ENCODE measurements around the gene POU2F1.

The POU2F1 gene

DNA sequence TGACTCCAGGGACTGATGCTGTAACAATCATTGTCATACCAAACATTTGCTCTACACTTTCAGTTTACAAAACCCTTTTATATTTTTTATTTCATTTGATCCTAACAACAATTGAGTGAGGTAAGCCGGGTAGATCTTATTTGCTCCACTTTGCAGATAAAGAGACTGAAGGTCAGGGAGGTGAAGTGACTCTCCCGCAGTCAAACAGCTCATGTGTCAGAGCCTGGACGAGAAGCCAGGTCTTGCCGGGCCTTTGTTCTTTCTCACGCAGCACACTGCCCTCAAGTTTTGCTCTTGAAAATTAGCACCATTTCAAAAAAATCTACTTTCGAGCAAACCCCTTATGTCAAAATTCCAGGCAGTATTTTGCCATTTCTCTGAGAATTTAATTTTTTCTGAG lies 232.4 kb downstream of the POU2F1 start:
- H3K4me3 ChIP-seq (ENCODE audit: insufficient read length, low read depth), result no peak overlapping the region
- no peaks in the 10 kb centered on the region for H3K36me3 ChIP-seq (ENCODE audit: insufficient read depth, insufficient read length, low read length)
- peaks cover 8% of the 10 kb centered on the region for H3K4me1 ChIP-seq (ENCODE audit: insufficient read depth, insufficient read length)
- no peak for DNase-seq (ENCODE audit: low read depth, low spot score)
- no peak overlapping the region for H3K9ac ChIP-seq (ENCODE audit: insufficient read length, low read depth)
- peaks cover 33% of the 10 kb centered on the region for H3K27me3 ChIP-seq (ENCODE audit: insufficient read depth, insufficient read length)
- TF ChIP-seq ZNF274 (IDR thresholded peaks at IDR 0.05; ENCODE audit: low read depth, low read length), result no peak
- no peak for TF ChIP-seq SUZ12 (IDR thresholded peaks at IDR 0.05; ENCODE audit: extremely low read depth, insufficient read depth, insufficient read length)
- TF ChIP-seq YY1 (IDR thresholded peaks at IDR 0.05; ENCODE audit: insufficient read depth, insufficient read length), result no peak
- H3K9me3 ChIP-seq (ENCODE audit: insufficient read depth, low read length), result no peaks in the 10 kb centered on the region

DNA sequence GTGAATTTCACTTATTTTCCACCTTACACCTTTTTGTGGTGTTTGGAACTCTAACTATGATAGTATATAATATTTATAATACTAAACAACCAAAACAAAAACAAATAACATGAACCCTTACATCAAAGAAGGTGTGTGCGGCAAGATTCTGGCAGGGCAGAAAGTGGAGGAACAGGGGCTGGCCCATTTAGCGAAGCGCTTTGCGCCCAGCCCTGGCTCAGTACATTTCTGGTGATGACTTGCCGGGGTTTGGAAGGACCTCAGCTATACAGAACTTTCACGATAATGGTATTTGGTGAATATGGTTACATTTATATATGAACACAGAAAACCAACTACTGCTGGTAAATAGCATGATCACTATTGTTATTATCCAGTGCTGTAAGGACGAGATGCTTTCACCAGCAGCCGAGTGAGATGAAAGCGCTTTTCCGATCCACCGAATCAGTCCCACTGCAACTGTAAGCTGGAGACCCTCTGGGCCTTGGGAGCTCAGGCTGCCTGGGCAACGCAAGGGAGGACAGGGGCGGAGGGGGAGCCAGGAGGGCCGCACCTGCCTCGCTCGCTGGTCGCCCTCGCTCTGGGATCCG lies 233.7 kb downstream of the POU2F1 start:
- Histone ChIP-seq H3K9ac (ENCODE audit: insufficient read length, low read depth) (peak overlapping the region; percentile 92), H3K9me3 (ENCODE audit: insufficient read depth, low read length) (no peaks in the 10 kb centered on the region), H3K27me3 (ENCODE audit: insufficient read depth, insufficient read length) (peaks cover 33% of the 10 kb centered on the region), H3K4me3 (ENCODE audit: insufficient read length, low read depth) (peak overlapping the region; percentile 81), H3K4me1 (ENCODE audit: insufficient read depth, insufficient read length) (peaks cover 10% of the 10 kb centered on the region), H3K36me3 (ENCODE audit: insufficient read depth, insufficient read length, low read length) (no peaks in the 10 kb centered on the region)
- DNase-seq (ENCODE audit: low read depth, low spot score), result no peak
- TF ChIP-seq SUZ12 (IDR thresholded peaks at IDR 0.05; ENCODE audit: extremely low read depth, insufficient read depth, insufficient read length) (no peak), YY1 (IDR thresholded peaks at IDR 0.05; ENCODE audit: insufficient read depth, insufficient read length) (no peak), ZNF274 (IDR thresholded peaks at IDR 0.05; ENCODE audit: low read depth, low read length) (no peak)

DNA sequence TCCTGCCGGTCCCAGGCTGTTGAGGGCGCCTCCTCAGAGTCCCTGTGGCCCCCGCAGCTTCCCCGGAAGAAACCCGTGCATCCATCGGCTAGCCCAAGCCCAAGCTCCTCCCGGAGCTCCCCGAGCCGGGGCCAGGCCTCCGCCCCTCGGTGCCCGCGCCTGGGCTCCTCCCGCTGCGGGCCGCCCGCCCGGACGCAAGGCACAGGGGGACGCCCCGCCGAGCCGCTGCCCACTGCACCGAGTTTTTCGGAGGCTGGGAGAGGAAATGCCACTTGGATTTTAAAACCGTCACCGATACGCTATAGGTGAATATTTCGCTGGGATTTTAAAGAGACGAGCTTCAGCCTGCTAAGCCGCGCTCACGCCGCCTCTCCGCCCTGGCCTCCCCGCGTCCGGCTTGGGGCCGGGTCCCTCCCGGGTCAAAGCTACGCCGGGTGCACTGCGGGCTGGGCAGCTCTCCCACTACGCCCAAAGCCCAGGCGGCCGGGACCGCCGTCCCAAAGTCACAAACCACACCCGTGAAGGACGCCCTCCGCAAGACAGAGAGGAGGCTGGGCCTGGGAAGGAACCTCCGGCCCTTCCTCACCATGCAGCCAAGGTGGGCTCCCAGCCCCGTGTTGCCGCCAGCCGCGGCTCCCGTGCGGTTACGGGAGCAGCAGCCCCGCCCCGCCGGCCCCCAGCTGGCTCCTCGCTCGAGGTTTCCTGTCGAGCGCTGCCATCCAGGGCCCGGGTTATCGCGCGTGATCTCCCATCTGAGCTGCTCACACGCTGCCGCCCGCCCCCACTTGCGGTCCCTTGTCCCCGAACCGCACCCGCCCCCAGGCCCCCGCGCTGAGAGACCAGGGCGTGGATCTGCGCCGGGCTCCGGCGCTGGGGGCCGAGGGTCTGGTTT lies 234.5 kb downstream of the POU2F1 start:
- no peaks in the 10 kb centered on the region for H3K36me3 ChIP-seq (ENCODE audit: insufficient read depth, insufficient read length, low read length)
- H3K9ac ChIP-seq (ENCODE audit: insufficient read length, low read depth), result peak overlapping the region; percentile 92
- H3K4me3 ChIP-seq (ENCODE audit: insufficient read length, low read depth), result peak overlapping the region; percentile 81
- peaks cover 33% of the 10 kb centered on the region for H3K27me3 ChIP-seq (ENCODE audit: insufficient read depth, insufficient read length)
- TF ChIP-seq ZNF274 (IDR thresholded peaks at IDR 0.05; ENCODE audit: low read depth, low read length) (no peak), YY1 (IDR thresholded peaks at IDR 0.05; ENCODE audit: insufficient read depth, insufficient read length) (no peak), SUZ12 (IDR thresholded peaks at IDR 0.05; ENCODE audit: extremely low read depth, insufficient read depth, insufficient read length) (no peak)
- H3K4me1 ChIP-seq (ENCODE audit: insufficient read depth, insufficient read length), result peaks cover 10% of the 10 kb centered on the region
- H3K9me3 ChIP-seq (ENCODE audit: insufficient read depth, low read length), result no peaks in the 10 kb centered on the region
- no peak for DNase-seq (ENCODE audit: low read depth, low spot score)

DNA sequence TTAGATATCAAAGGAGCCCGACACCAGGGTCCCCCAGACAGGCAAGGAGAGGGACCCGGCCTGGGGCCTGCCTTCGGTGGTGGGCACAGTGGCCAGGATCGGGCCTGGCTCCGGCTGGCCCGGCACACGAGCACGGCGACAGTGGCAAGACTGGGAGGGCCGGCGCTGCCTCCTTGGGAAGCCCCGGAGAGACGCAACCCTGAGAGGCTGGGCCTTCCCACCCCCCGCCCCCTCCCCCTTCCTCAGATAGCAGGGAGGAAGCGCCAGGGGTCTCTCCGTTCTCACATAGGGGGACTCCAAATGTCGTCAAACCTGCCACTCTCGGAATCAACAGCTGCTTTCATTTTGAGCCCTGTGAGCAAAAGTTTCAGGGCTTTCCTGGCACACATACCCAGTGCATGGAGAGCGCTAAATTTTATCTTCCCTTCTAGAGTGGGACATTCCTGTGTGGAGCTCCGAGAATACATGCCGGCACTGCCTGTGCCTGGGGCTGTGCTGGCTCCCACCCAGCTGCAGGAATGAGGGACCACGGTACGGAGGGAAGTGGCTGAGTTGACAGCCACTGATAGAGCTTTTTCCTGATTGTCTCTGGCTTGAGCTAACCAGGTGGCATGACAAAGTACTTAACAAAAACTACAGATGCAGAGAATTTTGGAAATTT lies 235.2 kb downstream of the POU2F1 start:
- DNase-seq (ENCODE audit: low read depth, low spot score), result no peak

DNA sequence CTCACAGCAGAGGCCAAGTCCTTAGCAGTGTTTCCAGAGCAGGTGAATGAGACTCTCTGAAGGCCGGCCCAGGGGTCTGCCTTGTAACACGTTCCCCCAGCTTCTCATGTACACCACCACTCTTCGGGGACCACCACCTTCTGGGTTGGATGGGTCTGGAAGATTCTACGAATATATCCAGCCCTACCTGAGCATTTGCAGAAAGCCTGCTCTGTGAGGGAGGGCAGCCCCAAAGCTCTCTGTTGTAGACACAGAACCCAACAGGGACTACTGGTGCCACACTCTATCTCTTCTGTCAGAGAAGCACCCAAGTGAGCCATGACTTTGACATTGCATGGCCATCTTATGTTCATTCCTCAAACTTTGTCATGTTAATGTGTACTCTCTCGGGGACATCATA lies 235.8 kb downstream of the POU2F1 start:
- no peak for DNase-seq (ENCODE audit: low read depth, low spot score)
- Histone ChIP-seq H3K9ac (ENCODE audit: insufficient read length, low read depth) (no peak overlapping the region), H3K36me3 (ENCODE audit: insufficient read depth, insufficient read length, low read length) (no peaks in the 10 kb centered on the region), H3K4me3 (ENCODE audit: insufficient read length, low read depth) (no peak overlapping the region), H3K27me3 (ENCODE audit: insufficient read depth, insufficient read length) (peaks cover 33% of the 10 kb centered on the region), H3K9me3 (ENCODE audit: insufficient read depth, low read length) (no peaks in the 10 kb centered on the region), H3K4me1 (ENCODE audit: insufficient read depth, insufficient read length) (peaks cover 15% of the 10 kb centered on the region)
- TF ChIP-seq YY1 (IDR thresholded peaks at IDR 0.05; ENCODE audit: insufficient read depth, insufficient read length) (no peak), SUZ12 (IDR thresholded peaks at IDR 0.05; ENCODE audit: extremely low read depth, insufficient read depth, insufficient read length) (no peak), ZNF274 (IDR thresholded peaks at IDR 0.05; ENCODE audit: low read depth, low read length) (no peak)

More for the DNA sequence above, 235.2 kb downstream of the POU2F1 start:
- Histone ChIP-seq H3K9ac (ENCODE audit: insufficient read length, low read depth) (peak overlapping the region; percentile 92), H3K36me3 (ENCODE audit: insufficient read depth, insufficient read length, low read length) (no peaks in the 10 kb centered on the region), H3K4me1 (ENCODE audit: insufficient read depth, insufficient read length) (peaks cover 13% of the 10 kb centered on the region), H3K27me3 (ENCODE audit: insufficient read depth, insufficient read length) (peaks cover 33% of the 10 kb centered on the region), H3K9me3 (ENCODE audit: insufficient read depth, low read length) (no peaks in the 10 kb centered on the region), H3K4me3 (ENCODE audit: insufficient read length, low read depth) (peak overlapping the region; percentile 81)
- TF ChIP-seq YY1 (IDR thresholded peaks at IDR 0.05; ENCODE audit: insufficient read depth, insufficient read length), result no peak
- no peak for TF ChIP-seq SUZ12 (IDR thresholded peaks at IDR 0.05; ENCODE audit: extremely low read depth, insufficient read depth, insufficient read length)
- TF ChIP-seq ZNF274 (IDR thresholded peaks at IDR 0.05; ENCODE audit: low read depth, low read length), result no peak

DNA sequence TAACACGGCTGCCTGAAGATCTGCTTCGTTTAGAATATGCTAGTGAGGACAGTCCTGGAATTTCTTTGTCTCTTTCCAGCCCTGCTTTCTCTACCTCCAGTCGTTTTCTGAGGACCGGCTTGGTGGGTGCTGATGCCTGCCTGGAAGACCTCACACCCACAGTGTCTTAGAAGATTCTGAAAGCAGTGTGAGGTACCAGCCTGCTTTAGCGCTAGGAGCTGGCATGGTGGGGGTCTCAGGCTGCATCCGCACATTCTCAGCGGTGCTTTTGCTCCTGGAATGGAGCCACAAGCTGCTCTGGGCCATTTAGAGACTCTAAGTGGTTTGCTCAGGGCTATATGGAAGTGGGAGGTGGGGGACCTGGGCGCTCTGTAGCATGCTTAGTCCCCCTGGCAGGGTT lies 236.2 kb downstream of the POU2F1 start:
- Histone ChIP-seq H3K4me3 (ENCODE audit: insufficient read length, low read depth) (no peak overlapping the region), H3K27me3 (ENCODE audit: insufficient read depth, insufficient read length) (peaks cover 33% of the 10 kb centered on the region), H3K9me3 (ENCODE audit: insufficient read depth, low read length) (no peaks in the 10 kb centered on the region), H3K9ac (ENCODE audit: insufficient read length, low read depth) (no peak overlapping the region), H3K4me1 (ENCODE audit: insufficient read depth, insufficient read length) (peaks cover 15% of the 10 kb centered on the region), H3K36me3 (ENCODE audit: insufficient read depth, insufficient read length, low read length) (no peaks in the 10 kb centered on the region)
- no peak for DNase-seq (ENCODE audit: low read depth, low spot score)
- TF ChIP-seq YY1 (IDR thresholded peaks at IDR 0.05; ENCODE audit: insufficient read depth, insufficient read length), result no peak
- TF ChIP-seq ZNF274 (IDR thresholded peaks at IDR 0.05; ENCODE audit: low read depth, low read length), result no peak
- TF ChIP-seq SUZ12 (IDR thresholded peaks at IDR 0.05; ENCODE audit: extremely low read depth, insufficient read depth, insufficient read length), result no peak
